ENCODE data around the gene POR.

The POR gene

GRCh38 chr7:75963381-75963995 lies 48.5 kb downstream of the POR start:
- Histone ChIP-seq H3K36me3 (ENCODE audit: insufficient read depth, low read length) (no peaks in the 10 kb centered on the region), H3K4me1 (ENCODE audit: insufficient read depth, low read length) (no peaks in the 10 kb centered on the region), H3K9ac (ENCODE audit: low read depth, low read length) (no peak overlapping the region), H3K9me3 (ENCODE audit: control insufficient read depth, insufficient read depth, low read length) (no peaks in the 10 kb centered on the region)

GRCh38 chr7:75965617-75966016 lies 50.7 kb downstream of the POR start:
- H3K4me1 ChIP-seq (ENCODE audit: insufficient read depth, low read length): no peaks in the 10 kb centered on the region; the same call in 1 of the 2 replicates
- H3K9me3 ChIP-seq (ENCODE audit: control insufficient read depth, insufficient read depth, low read length): no peaks in the 10 kb centered on the region
- H3K36me3 ChIP-seq (ENCODE audit: insufficient read depth, low read length): no peaks in the 10 kb centered on the region
- H3K9ac ChIP-seq (ENCODE audit: low read depth, low read length): no peak overlapping the region

- H3K36me3 ChIP-seq (ENCODE audit: insufficient read depth, low read length): no peaks in the 10 kb centered on the region
- H3K9ac ChIP-seq (ENCODE audit: low read depth, low read length): no peak overlapping the region
- H3K9me3 ChIP-seq (ENCODE audit: control insufficient read depth, insufficient read depth, low read length): no peaks in the 10 kb centered on the region
- H3K4me1 ChIP-seq (ENCODE audit: insufficient read depth, low read length): no peaks in the 10 kb centered on the region; the same call in 1 of the 2 replicates
Measured at GRCh38 chr7:75966190-75966961, 51.4 kb downstream of the POR start.

GRCh38 chr7:75967055-75967454 lies 52.1 kb downstream of the POR start:
- H3K36me3 ChIP-seq (ENCODE audit: insufficient read depth, low read length): no peaks in the 10 kb centered on the region
- no peak overlapping the region for H3K9ac ChIP-seq (ENCODE audit: low read depth, low read length)
- no peaks in the 10 kb centered on the region for H3K9me3 ChIP-seq (ENCODE audit: control insufficient read depth, insufficient read depth, low read length)
- no peaks in the 10 kb centered on the region; the same call in 1 of the 2 replicates for H3K4me1 ChIP-seq (ENCODE audit: insufficient read depth, low read length)

- no peaks in the 10 kb centered on the region; the same call in 1 of the 2 replicates for H3K4me1 ChIP-seq (ENCODE audit: insufficient read depth, low read length)
- H3K36me3 ChIP-seq (ENCODE audit: insufficient read depth, low read length): peaks cover under 1% of the 10 kb centered on the region
- H3K9me3 ChIP-seq (ENCODE audit: control insufficient read depth, insufficient read depth, low read length): no peaks in the 10 kb centered on the region
- no peak overlapping the region for H3K9ac ChIP-seq (ENCODE audit: low read depth, low read length)
Measured at GRCh38 chr7:75967487-75967997, 52.6 kb downstream of the POR start.

GRCh38 chr7:75968012-75968411 lies 53.1 kb downstream of the POR start:
- H3K9ac ChIP-seq (ENCODE audit: low read depth, low read length): no peak overlapping the region
- H3K36me3 ChIP-seq (ENCODE audit: insufficient read depth, low read length): peaks cover 3% of the 10 kb centered on the region
- H3K4me1 ChIP-seq (ENCODE audit: insufficient read depth, low read length): no peaks in the 10 kb centered on the region; the same call in 1 of the 2 replicates
- no peaks in the 10 kb centered on the region for H3K9me3 ChIP-seq (ENCODE audit: control insufficient read depth, insufficient read depth, low read length)

GRCh38 chr7:75968561-75969001 lies 53.6 kb downstream of the POR start:
- H3K36me3 ChIP-seq (ENCODE audit: insufficient read depth, low read length): peaks cover 3% of the 10 kb centered on the region
- no peaks in the 10 kb centered on the region for H3K9me3 ChIP-seq (ENCODE audit: control insufficient read depth, insufficient read depth, low read length)
- no peak overlapping the region for H3K9ac ChIP-seq (ENCODE audit: low read depth, low read length)
- no peaks in the 10 kb centered on the region; the same call in 1 of the 2 replicates for H3K4me1 ChIP-seq (ENCODE audit: insufficient read depth, low read length)

- Histone ChIP-seq H3K4me1 (ENCODE audit: insufficient read depth, low read length) (no peaks in the 10 kb centered on the region; the same call in 1 of the 2 replicates), H3K36me3 (ENCODE audit: insufficient read depth, low read length) (peaks cover 3% of the 10 kb centered on the region), H3K9me3 (ENCODE audit: control insufficient read depth, insufficient read depth, low read length) (no peaks in the 10 kb centered on the region), H3K9ac (ENCODE audit: low read depth, low read length) (no peak overlapping the region)
Measured at GRCh38 chr7:75969182-75969581, 54.2 kb downstream of the POR start.

GRCh38 chr7:75969704-75970498 lies 54.9 kb downstream of the POR start:
- no peaks in the 10 kb centered on the region for H3K9me3 ChIP-seq (ENCODE audit: control insufficient read depth, insufficient read depth, low read length)
- peaks cover 3% of the 10 kb centered on the region for H3K36me3 ChIP-seq (ENCODE audit: insufficient read depth, low read length)
- no peaks in the 10 kb centered on the region; the same call in 1 of the 2 replicates for H3K4me1 ChIP-seq (ENCODE audit: insufficient read depth, low read length)
- no peak overlapping the region for H3K9ac ChIP-seq (ENCODE audit: low read depth, low read length)

- H3K9ac ChIP-seq (ENCODE audit: low read depth, low read length): no peak overlapping the region
- H3K4me1 ChIP-seq (ENCODE audit: insufficient read depth, low read length): no peaks in the 10 kb centered on the region; the same call in 1 of the 2 replicates
- H3K36me3 ChIP-seq (ENCODE audit: insufficient read depth, low read length): peaks cover 3% of the 10 kb centered on the region
- H3K9me3 ChIP-seq (ENCODE audit: control insufficient read depth, insufficient read depth, low read length): no peaks in the 10 kb centered on the region
Measured at GRCh38 chr7:75971309-75971960, 56.5 kb downstream of the POR start.

GRCh38 chr7:75971961-75972763 lies 57.2 kb downstream of the POR start:
- no peak overlapping the region for H3K9ac ChIP-seq (ENCODE audit: low read depth, low read length)
- peaks cover 3% of the 10 kb centered on the region for H3K36me3 ChIP-seq (ENCODE audit: insufficient read depth, low read length)
- H3K9me3 ChIP-seq (ENCODE audit: control insufficient read depth, insufficient read depth, low read length): no peaks in the 10 kb centered on the region
- no peaks in the 10 kb centered on the region; the same call in 1 of the 2 replicates for H3K4me1 ChIP-seq (ENCODE audit: insufficient read depth, low read length)

GRCh38 chr7:75977743-75978142 lies 62.8 kb downstream of the POR start:
- Histone ChIP-seq H3K4me1 (ENCODE audit: insufficient read depth, low read length) (no peaks in the 10 kb centered on the region), H3K9ac (ENCODE audit: low read depth, low read length) (no peak overlapping the region), H3K9me3 (ENCODE audit: control insufficient read depth, insufficient read depth, low read length) (no peaks in the 10 kb centered on the region), H3K36me3 (ENCODE audit: insufficient read depth, low read length) (peaks cover 4% of the 10 kb centered on the region)

GRCh38 chr7:75979759-75980429 lies 64.9 kb downstream of the POR start:
- no peak overlapping the region for H3K9ac ChIP-seq (ENCODE audit: low read depth, low read length)
- H3K4me1 ChIP-seq (ENCODE audit: insufficient read depth, low read length): no peaks in the 10 kb centered on the region
- no peaks in the 10 kb centered on the region for H3K9me3 ChIP-seq (ENCODE audit: control insufficient read depth, insufficient read depth, low read length)
- H3K36me3 ChIP-seq (ENCODE audit: insufficient read depth, low read length): peaks cover 4% of the 10 kb centered on the region; the same call in 1 of the 2 replicates

Measured in ES-I3 (cell line).